HepG2 (cell line): Measurements from ENCODE around the gene ACAP3. TPM values are rescaled to one million over a fixed set of nuclear protein-coding genes. Genes with fewer than 3 reads are reported as not detected.

Experiments
- EHMT2 ChIP-seq: fragments of 200-600 bp; sonication (generic); IDR thresholded peaks from 2 replicates; pipeline ENCODE4 v1.7.0; 2017; ENCODE audit warnings: antibody characterized with exemption, low read depth, low read length, borderline replicate concordance
- ELF1 ChIP-seq: sonication (generic); formaldehyde crosslinking; IDR thresholded peaks from 2 replicates; pipeline ENCODE4 v1.4.0; 2020; ENCODE audit warnings: missing genetic modification reagents
- KMT2A ChIP-seq: sonication (generic); formaldehyde crosslinking; IDR thresholded peaks from 2 replicates; pipeline ENCODE4 v1.4.0; 2020; ENCODE audit warnings: missing genetic modification reagents
- KMT2B ChIP-seq: IDR thresholded peaks from 2 replicates; pipeline ENCODE4 v1.6.1; 2016; ENCODE audit warnings: missing genetic modification reagents, missing compliant biosample characterization
- POLR2A ChIP-seq, 2 experiments: IDR thresholded peaks; 2 replicates each; pipeline ENCODE4 v1.6.1; 2011; ENCODE audit warnings: low read depth in 2 of 2, low read length in 2 of 2, mild to moderate bottlenecking in 1 of 2, moderate library complexity in 1 of 2; ENCODE audit not compliant: insufficient read depth in 1 of 2
- SP1 ChIP-seq, 2 experiments: fragments of 450-650 bp in 1 of 2; sonication (generic) in 1 of 2; formaldehyde crosslinking in 1 of 2; IDR thresholded peaks; 2 replicates each; pipeline versions ENCODE4 v1.4.0 to v1.6.1; 2016 to 2020; ENCODE audit warnings: missing genetic modification reagents in 1 of 2
- ZC3H13 ChIP-seq: sonication (generic); formaldehyde crosslinking; IDR thresholded peaks from 2 replicates; pipeline ENCODE4 v1.8.1; 2023; ENCODE audit warnings: mild to moderate bottlenecking, missing genetic modification reagents, moderate library complexity
- ZFP41 ChIP-seq: sonication (generic); formaldehyde crosslinking; IDR thresholded peaks from 2 replicates; pipeline ENCODE4 v1.4.0; 2020; ENCODE audit warnings: mild to moderate bottlenecking, missing genetic modification reagents, borderline replicate concordance
- ZNF274 ChIP-seq: sonication (generic); formaldehyde crosslinking; IDR thresholded peaks from 2 replicates; pipeline ENCODE4 v1.5.1; 2020; ENCODE audit warnings: mild to moderate bottlenecking, missing genetic modification reagents
- polyA plus RNA-seq, 8 experiments: library from polyadenylated mRNA; depleted of rRNA in 3 of 8; stranded (reverse) in 7 of 8; unstranded in 1 of 8; fragments of >200 nt; fragmentation: Illumina TruSeq in 4 of 8; extraction: Trizol in 4 of 8; gene quantifications; 2 replicates each; pipeline versions ENCODE4 v1.2.1 to v1.2.3, GENCODE V29; 2011 to 2016; ENCODE audit warnings: low read depth in 4 of 8, missing spikeins in 1 of 8, mixed read lengths in 1 of 8; ENCODE audit not compliant: insufficient read depth in 1 of 8
- total RNA-seq, 5 experiments: library from RNA; depleted of rRNA; stranded (reverse); fragments of >200 nt; fragmentation: Illumina TruSeq; extraction: Trizol; gene quantifications; 2 replicates each; pipeline ENCODE4 v1.2.3, GENCODE V29; 2016; ENCODE audit warnings: low read depth in 1 of 5
- TF ChIP-seq, protein P1 (sequence below): sonication (generic); formaldehyde crosslinking; IDR thresholded peaks from 2 replicates; pipeline ENCODE4 v1.4.0; 2020; ENCODE audit warnings: missing genetic modification reagents
- TF ChIP-seq, protein P2 (sequence below): sonication (generic); formaldehyde crosslinking; IDR thresholded peaks from 2 replicates; pipeline ENCODE4 v1.8.0; 2023; ENCODE audit warnings: mild to moderate bottlenecking, missing genetic modification reagents
- TF ChIP-seq, protein P3 (sequence below), 2 experiments: sonication (generic) in 1 of 2; formaldehyde crosslinking in 1 of 2; IDR thresholded peaks; 2 replicates each; pipeline versions ENCODE4 v1.4.0 to v1.6.1; 2018 to 2020; ENCODE audit warnings: missing genetic modification reagents in 2 of 2, borderline replicate concordance in 1 of 2, low read depth in 1 of 2, mild to moderate bottlenecking in 1 of 2, missing biosample characterization in 1 of 2
- TF ChIP-seq, protein P4 (sequence below): sonication (generic); formaldehyde crosslinking; IDR thresholded peaks from 2 replicates; pipeline ENCODE4 v1.5.0; 2020; ENCODE audit warnings: mild to moderate bottlenecking, missing genetic modification reagents, moderate library complexity
- TF ChIP-seq, protein P5 (sequence below): sonication (generic); formaldehyde crosslinking; IDR thresholded peaks from 2 replicates; pipeline ENCODE4 v1.5.1; 2020; ENCODE audit warnings: mild to moderate bottlenecking, missing genetic modification reagents, moderate library complexity
- TF ChIP-seq, protein P6 (sequence below): sonication (generic); formaldehyde crosslinking; IDR thresholded peaks from 2 replicates; pipeline ENCODE4 v1.8.1; 2022; ENCODE audit warnings: low read depth, mild to moderate bottlenecking, missing genetic modification reagents

The ACAP3 gene
- total and polyA plus RNA-seq, 2 of the 13 experiments (the other 11 are each of a cell fraction or from before 2014, with no cell fraction given), result 29.4 to 50.8 TPM

DNA sequence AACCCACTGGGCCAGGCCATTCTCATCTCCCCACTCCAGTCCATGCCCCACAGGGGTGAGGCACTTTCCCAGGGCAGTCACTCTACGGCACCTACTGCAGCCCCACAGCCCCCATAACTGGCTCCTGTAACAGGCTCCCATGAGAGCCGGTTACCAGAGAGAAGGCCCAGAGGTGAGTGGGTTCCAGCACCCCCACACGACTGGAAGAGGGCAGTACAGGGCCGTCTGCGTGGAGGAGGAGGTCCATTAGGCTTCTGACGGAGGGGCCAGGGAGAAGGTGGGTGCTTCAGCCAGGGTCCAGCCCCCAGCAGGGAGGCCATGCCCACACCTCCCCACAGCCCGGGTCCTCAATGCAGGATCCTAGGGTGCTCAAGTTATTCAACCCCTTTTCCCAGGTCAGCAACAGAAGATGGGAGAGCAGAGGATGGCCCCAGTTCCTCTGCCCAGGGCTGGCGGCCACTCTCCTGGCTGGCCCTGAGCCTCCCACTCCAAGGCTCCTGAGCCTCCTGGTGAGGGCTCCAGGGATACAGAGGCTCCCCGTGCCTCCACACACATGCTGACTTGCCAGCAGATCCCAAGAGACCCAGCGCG is 1.6 kb downstream of the ACAP3 start (continued):
- TF ChIP-seq POLR2A (IDR thresholded peaks at IDR 0.05; ENCODE audit: insufficient read depth in 1 of 2, low read depth in 2 of 2, low read length in 2 of 2) (0 out of 4 replicates have a peak, but pooled peaks of 1 of the 2 experiments have one; percentile 11), ELF1 (no peak), ZFP41 (CRISPR knock-in tag) (no peak), ZC3H13 (CRISPR knock-in tag) (peak; percentile 22; the same call in 1 of the 2 replicates), KMT2B (CRISPR knock-in tag) (0 out of 2 replicates have a peak, but pooled peaks have one; percentile 22), EHMT2 (no peak), SP1 (IDR thresholded peaks at IDR 0.05) (no peak), SP1 (CRISPR knock-in tag; IDR thresholded peaks at IDR 0.05) (no peak), ZNF274 (CRISPR knock-in tag) (0 out of 2 replicates have a peak, but pooled peaks have one; percentile 14), KMT2A (CRISPR knock-in tag) (peak; percentile 54; the same call in 1 of the 2 replicates)
- TF ChIP-seq, protein P1, sequence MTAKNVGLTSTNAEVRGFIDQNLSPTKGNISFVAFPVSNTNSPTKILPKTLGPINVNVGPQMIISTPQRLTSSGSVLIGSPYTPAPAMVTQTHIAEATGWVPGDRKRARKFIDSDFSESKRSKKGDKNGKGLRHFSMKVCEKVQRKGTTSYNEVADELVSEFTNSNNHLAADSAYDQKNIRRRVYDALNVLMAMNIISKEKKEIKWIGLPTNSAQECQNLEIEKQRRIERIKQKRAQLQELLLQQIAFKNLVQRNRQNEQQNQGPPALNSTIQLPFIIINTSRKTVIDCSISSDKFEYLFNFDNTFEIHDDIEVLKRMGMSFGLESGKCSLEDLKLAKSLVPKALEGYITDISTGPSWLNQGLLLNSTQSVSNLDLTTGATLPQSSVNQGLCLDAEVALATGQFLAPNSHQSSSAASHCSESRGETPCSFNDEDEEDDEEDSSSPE, result no peak
- TF ChIP-seq, protein P2, sequence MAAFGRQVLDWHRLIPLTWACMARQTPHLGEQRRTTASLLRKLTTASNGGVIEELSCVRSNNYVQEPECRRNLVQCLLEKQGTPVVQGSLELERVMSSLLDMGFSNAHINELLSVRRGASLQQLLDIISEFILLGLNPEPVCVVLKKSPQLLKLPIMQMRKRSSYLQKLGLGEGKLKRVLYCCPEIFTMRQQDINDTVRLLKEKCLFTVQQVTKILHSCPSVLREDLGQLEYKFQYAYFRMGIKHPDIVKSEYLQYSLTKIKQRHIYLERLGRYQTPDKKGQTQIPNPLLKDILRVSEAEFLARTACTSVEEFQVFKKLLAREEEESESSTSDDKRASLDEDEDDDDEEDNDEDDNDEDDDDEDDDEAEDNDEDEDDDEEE (CRISPR knock-in tag), result 0 out of 2 replicates have a peak, but pooled peaks have one; percentile 25
- TF ChIP-seq, protein P3, sequence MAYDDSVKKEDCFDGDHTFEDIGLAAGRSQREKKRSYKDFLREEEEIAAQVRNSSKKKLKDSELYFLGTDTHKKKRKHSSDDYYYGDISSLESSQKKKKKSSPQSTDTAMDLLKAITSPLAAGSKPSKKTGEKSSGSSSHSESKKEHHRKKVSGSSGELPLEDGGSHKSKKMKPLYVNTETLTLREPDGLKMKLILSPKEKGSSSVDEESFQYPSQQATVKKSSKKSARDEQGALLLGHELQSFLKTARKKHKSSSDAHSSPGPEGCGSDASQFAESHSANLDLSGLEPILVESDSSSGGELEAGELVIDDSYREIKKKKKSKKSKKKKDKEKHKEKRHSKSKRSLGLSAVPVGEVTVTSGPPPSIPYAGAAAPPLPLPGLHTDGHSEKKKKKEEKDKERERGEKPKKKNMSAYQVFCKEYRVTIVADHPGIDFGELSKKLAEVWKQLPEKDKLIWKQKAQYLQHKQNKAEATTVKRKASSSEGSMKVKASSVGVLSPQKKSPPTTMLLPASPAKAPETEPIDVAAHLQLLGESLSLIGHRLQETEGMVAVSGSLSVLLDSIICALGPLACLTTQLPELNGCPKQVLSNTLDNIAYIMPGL (CRISPR knock-in tag; IDR thresholded peaks at IDR 0.05; ENCODE audit: borderline replicate concordance in 1 of 2, low read depth in 1 of 2), result 0 out of 4 replicates have a peak, but pooled peaks have one; percentile 2 to 5
- TF ChIP-seq, protein P4, sequence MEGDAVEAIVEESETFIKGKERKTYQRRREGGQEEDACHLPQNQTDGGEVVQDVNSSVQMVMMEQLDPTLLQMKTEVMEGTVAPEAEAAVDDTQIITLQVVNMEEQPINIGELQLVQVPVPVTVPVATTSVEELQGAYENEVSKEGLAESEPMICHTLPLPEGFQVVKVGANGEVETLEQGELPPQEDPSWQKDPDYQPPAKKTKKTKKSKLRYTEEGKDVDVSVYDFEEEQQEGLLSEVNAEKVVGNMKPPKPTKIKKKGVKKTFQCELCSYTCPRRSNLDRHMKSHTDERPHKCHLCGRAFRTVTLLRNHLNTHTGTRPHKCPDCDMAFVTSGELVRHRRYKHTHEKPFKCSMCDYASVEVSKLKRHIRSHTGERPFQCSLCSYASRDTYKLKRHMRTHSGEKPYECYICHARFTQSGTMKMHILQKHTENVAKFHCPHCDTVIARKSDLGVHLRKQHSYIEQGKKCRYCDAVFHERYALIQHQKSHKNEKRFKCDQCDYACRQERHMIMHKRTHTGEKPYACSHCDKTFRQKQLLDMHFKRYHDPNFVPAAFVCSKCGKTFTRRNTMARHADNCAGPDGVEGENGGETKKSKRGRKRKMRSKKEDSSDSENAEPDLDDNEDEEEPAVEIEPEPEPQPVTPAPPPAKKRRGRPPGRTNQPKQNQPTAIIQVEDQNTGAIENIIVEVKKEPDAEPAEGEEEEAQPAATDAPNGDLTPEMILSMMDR (CRISPR knock-in tag), result peak; percentile 56
- TF ChIP-seq, protein P5, sequence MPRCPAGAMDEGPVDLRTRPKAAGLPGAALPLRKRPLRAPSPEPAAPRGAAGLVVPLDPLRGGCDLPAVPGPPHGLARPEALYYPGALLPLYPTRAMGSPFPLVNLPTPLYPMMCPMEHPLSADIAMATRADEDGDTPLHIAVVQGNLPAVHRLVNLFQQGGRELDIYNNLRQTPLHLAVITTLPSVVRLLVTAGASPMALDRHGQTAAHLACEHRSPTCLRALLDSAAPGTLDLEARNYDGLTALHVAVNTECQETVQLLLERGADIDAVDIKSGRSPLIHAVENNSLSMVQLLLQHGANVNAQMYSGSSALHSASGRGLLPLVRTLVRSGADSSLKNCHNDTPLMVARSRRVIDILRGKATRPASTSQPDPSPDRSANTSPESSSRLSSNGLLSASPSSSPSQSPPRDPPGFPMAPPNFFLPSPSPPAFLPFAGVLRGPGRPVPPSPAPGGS (CRISPR knock-in tag), result peak; percentile 4; the same call in 1 of the 2 replicates
- TF ChIP-seq, protein P6, sequence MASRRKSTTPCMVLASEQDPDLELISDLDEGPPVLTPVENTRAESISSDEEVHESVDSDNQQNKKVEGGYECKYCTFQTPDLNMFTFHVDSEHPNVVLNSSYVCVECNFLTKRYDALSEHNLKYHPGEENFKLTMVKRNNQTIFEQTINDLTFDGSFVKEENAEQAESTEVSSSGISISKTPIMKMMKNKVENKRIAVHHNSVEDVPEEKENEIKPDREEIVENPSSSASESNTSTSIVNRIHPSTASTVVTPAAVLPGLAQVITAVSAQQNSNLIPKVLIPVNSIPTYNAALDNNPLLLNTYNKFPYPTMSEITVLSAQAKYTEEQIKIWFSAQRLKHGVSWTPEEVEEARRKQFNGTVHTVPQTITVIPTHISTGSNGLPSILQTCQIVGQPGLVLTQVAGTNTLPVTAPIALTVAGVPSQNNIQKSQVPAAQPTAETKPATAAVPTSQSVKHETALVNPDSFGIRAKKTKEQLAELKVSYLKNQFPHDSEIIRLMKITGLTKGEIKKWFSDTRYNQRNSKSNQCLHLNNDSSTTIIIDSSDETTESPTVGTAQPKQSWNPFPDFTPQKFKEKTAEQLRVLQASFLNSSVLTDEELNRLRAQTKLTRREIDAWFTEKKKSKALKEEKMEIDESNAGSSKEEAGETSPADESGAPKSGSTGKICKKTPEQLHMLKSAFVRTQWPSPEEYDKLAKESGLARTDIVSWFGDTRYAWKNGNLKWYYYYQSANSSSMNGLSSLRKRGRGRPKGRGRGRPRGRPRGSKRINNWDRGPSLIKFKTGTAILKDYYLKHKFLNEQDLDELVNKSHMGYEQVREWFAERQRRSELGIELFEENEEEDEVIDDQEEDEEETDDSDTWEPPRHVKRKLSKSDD, result no peak
